ENCODE measurements around the gene VEPH1.

GRCh38 chr3:157498371-157498770 lies 4.8 kb downstream of the VEPH1 start:
- TF ChIP-seq CTCF (IDR thresholded peaks at IDR 0.05; ENCODE audit: low read depth, low read length) (no peak), EZH2phosphoT487 (IDR thresholded peaks at IDR 0.05; ENCODE audit: low read depth) (no peak)
